Heart right ventricle (tissue), 16 donors: ENCODE results near the gene LSM7. TPM values are rescaled to one million over a fixed set of nuclear protein-coding genes. Genes with fewer than 3 reads are reported as not detected.

ENCODE experiments used
- ATAC-seq, 8 donors: fragments of 200-7000 bp; cut with Tn5 transposase; one replicate each; pipeline ENCODE4 v1.9.1; 2020; ENCODE audit warnings: mild to moderate bottlenecking in 8 of 8, moderate library complexity in 8 of 8, moderate number of reproducible peaks in 1 of 8
- DNase-seq, 2 donors: peaks; one replicate each; pipeline ENCODE4 v3.0.0-alpha.2; 2020
- H3K27ac ChIP-seq, 10 donors: fragments of 200-600 bp; sonication (generic) in 2 of 10; one replicate each; pipeline versions ENCODE4 v1.5.0 to v1.8.0; 2020 to 2022; ENCODE audit warnings: mild to moderate bottlenecking in 3 of 10
- H3K27me3 ChIP-seq, 7 donors: fragments of 200-600 bp; one replicate each; pipeline ENCODE4 v1.8.0; 2021 to 2022; ENCODE audit warnings: mild to moderate bottlenecking in 2 of 7
- H3K36me3 ChIP-seq, 9 donors: fragments of 200-600 bp; sonication (generic) in 1 of 9; one replicate each; pipeline versions ENCODE4 v1.5.0 to v1.8.0; 2020 to 2022; ENCODE audit warnings: mild to moderate bottlenecking in 2 of 9
- H3K4me1 ChIP-seq, 9 donors: fragments of 200-600 bp; sonication (generic) in 1 of 9; one replicate each; pipeline versions ENCODE4 v1.5.0 to v1.8.0; 2020 to 2022; ENCODE audit warnings: mild to moderate bottlenecking in 4 of 9
- H3K4me3 ChIP-seq, 10 donors: fragments of 200-600 bp; sonication (generic) in 2 of 10; one replicate each; pipeline versions ENCODE4 v1.5.0 to v1.8.0; 2020 to 2022; ENCODE audit warnings: mild to moderate bottlenecking in 7 of 10, moderate library complexity in 2 of 10
- H3K9me3 ChIP-seq, 11 donors: fragments of 200-600 bp in 10 of 11; sonication (generic) in 2 of 11; one replicate each; pipeline versions ENCODE4 v1.5.0 to v1.8.0; 2013 to 2022; ENCODE audit warnings: mild to moderate bottlenecking in 2 of 11, control low read depth in 1 of 11, moderate library complexity in 1 of 11
- CTCF ChIP-seq, 9 donors: fragments of 200-600 bp; sonication (generic) in 2 of 9; IDR thresholded peaks; one replicate each; pipeline versions ENCODE4 v1.5.0 to v1.8.0; 2021 to 2022; ENCODE audit warnings: antibody characterized with exemption in 9 of 9, mild to moderate bottlenecking in 5 of 9, moderate library complexity in 1 of 9
- WGBS, 2 donors: extraction: QIAGEN DNeasy Blood & Tissue Kit; methylation state at CpG; one replicate each; pipeline ENCODE4 v1.1.7; 2013; ENCODE audit warnings: inconsistent platforms in 1 of 2; 5-methylcytosine and 5-hydroxymethylcytosine counted together
- intact Hi-C, 10 donors: fragments of 100-400 bp; cut with DNase I; formaldehyde crosslinking; loops; one replicate each; pipeline versions ENCODE4 v1.11.1 to v1.14.2; 2022
- polyA plus RNA-seq, 2 donors: library from polyadenylated mRNA; stranded (reverse); fragments of 200-250 nt; gene quantifications; one replicate each; pipeline ENCODE4 v1.2.3, GENCODE V29; 2013
- total RNA-seq, 10 donors: library from RNA; stranded (reverse); fragmentation: NEBNext Ultra II Directional in 3 of 10; extraction: Animal tissue kit (Norgen Biotek cat#: 25700) in 3 of 10; gene quantifications; one replicate each; pipeline versions ENCODE4 v1.2.1 to v1.2.4, GENCODE V29; 2021 to 2023
- donor health status: Arrhythmogenic right ventricular cardiomyopathy.
- donor health status: ischemic (EF 13 %, LVEDD 7.1; RV severe dilation, severe dysfunction).
- donor health status: healthy with polysubstance abuse.
- donor health status: DM: no; HTN: yes; CAD: no.
- donor health status: DM: no; HTN: no; CAD: no.
- donor health status: ischemic (EF 25% LVEDD 6.9; RV normal size, moderate dysfunction).
- donor health status: ischemic (EF 25% LVEDD 5.7; RV mildly dilated, moderate dysfunction).
- donor health status: healthy.
- donor health status: DM: yes; HTN: yes; CAD: no.
- donor health status: Ischemic cardiomyopathy.
- donor health status: ischemic (EF 35%, LVEDD 5.7; RV mildly dilated, moderate dysfunction).
- donor health status: nonischemic (EF 11% LVEDD 7.7; RV severe dilation, severe dysfunction).
- donor health status: DM: yes; HTN: yes; CAD: no.
- donor health status: PGD.
- donor health status: ischemic (EF 29% LVEDD 5.4; RV normal size, mild dysfunction).
- donor health status: nonischemic (EF 23%, LVEDD 6.1; RV moderate dilation, normal function).

Gene LSM7
- total and polyA plus RNA-seq, 12 donors = 29.0 to 277 (median 38.7) TPM

DNA sequence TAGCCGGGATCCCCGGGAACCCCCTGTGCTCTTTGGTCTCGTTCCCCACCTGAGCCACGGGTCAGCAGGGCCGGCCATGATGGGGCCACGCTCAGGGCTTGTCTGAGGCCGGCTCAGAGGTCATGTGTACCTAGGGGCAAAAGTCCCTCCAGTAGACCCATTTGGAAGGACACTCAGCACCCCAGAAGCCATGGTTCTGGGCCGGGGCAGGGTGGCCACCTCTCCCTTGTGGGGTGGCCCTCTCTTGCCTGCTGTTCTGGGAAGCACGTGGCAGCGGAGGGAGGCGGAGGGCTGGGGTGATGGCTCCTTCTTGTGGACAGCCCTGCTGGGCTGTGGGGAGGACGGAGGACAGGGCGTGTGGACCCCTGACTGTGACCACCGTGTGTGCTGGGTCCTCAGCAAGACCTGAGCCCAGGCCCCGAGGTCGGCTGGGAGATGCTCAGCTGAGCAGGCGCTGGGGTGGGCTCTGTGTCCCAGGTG is 40.0 kb downstream of the LSM7 start:
- no peak overlapping the region for H3K4me3 ChIP-seq
- no peak for DNase-seq
- no peaks in the 10 kb centered on the region for H3K36me3 ChIP-seq
- peaks cover 15 to 40% (median 21%) of the 10 kb centered on the region in 9 donors for H3K4me1 ChIP-seq
- H3K9me3 ChIP-seq = no peaks in the 10 kb centered on the region
- H3K27ac ChIP-seq = peak overlapping the region in 1 of 10 donors; percentile 91
- ATAC-seq = peak in 1 of 8 donors; percentile 7
- peaks cover 25 to 74% (median 54%) of the 10 kb centered on the region in 7 donors for H3K27me3 ChIP-seq
- intact Hi-C loops = loop anchor here in 2 of 10 donors (10.0 kb wide), 2 partner anchors 96 to 106 kb away; no protein-coding TSS in a partner anchor
- no peak for TF ChIP-seq CTCF (IDR thresholded peaks at IDR 0.05)
- 79 to 88% methylated on average over 17 of the region's 17 CpGs for WGBS, 2 donors

GRCh38 chr19:2287585-2288337 is 40.6 kb downstream of the LSM7 start:
- TF ChIP-seq CTCF (IDR thresholded peaks at IDR 0.05) = no peak
- Histone ChIP-seq H3K27me3 (peaks cover 25 to 68% (median 48%) of the 10 kb centered on the region in 7 donors), H3K9me3 (no peaks in the 10 kb centered on the region), H3K36me3 (no peaks in the 10 kb centered on the region), H3K4me3 (no peak overlapping the region), H3K4me1 (peaks cover 15 to 42% (median 22%) of the 10 kb centered on the region in 9 donors), H3K27ac (peak overlapping the region in 1 of 10 donors; percentile 91)
- 77 to 79% methylated on average over 13 of the region's 13 CpGs for WGBS, 2 donors
- DNase-seq (no peak), ATAC-seq (no peak)
- intact Hi-C loops = loop anchor here in 2 of 10 donors (10.0 kb wide), 2 partner anchors 97 to 107 kb away; no protein-coding TSS in a partner anchor

GRCh38 chr19:2286402-2287140 is 41.8 kb downstream of the LSM7 start:
- Histone ChIP-seq H3K4me1 (peaks cover 18 to 49% (median 33%) of the 10 kb centered on the region in 9 donors), H3K4me3 (no peak overlapping the region), H3K36me3 (no peaks in the 10 kb centered on the region), H3K9me3 (no peaks in the 10 kb centered on the region), H3K27ac (no peak overlapping the region), H3K27me3 (peaks cover 23 to 59% (median 36%) of the 10 kb centered on the region in 7 donors)
- intact Hi-C loops = loop anchor here in 2 of 10 donors (10.0 kb wide), 2 partner anchors 98 to 108 kb away; no protein-coding TSS in a partner anchor
- TF ChIP-seq CTCF (IDR thresholded peaks at IDR 0.05) = no peak
- no peak for DNase-seq
- 80 to 82% methylated on average over 20 of the region's 20 CpGs for WGBS, 2 donors
- no peak for ATAC-seq

GRCh38 chr19:2283835-2284507 is 44.4 kb downstream of the LSM7 start:
- Histone ChIP-seq H3K36me3 (no peaks in the 10 kb centered on the region), H3K27me3 (peaks cover 0 to 33% (median 10%) of the 10 kb centered on the region in 7 donors), H3K4me1 (peaks cover 2 to 25% (median 13%) of the 10 kb centered on the region in 9 donors), H3K4me3 (no peak overlapping the region), H3K9me3 (no peaks in the 10 kb centered on the region), H3K27ac (no peak overlapping the region)
- WGBS, 2 donors = 96% methylated on average over 8 of the region's 8 CpGs
- DNase-seq = no peak
- ATAC-seq = no peak
- intact Hi-C loops = loop anchor here in 3 of 10 donors (2.0 to 10.0 kb wide), 3 partner anchors 27 to 111 kb away; no protein-coding TSS in a partner anchor
- TF ChIP-seq CTCF (IDR thresholded peaks at IDR 0.05) = no peak
